ENCODE data around the gene C11orf97.
"Not testable (repeated sequence)": the region's sequence is repeated elsewhere in the genome, so short reads cannot be mapped to it uniquely, and the experiment has no call there.

Gene C11orf97

GRCh38 chr11:94525546-94526324 lies 13.5 kb downstream of the C11orf97 start:
- DNase-seq (ENCODE audit: low read depth) = peak; percentile 73

GRCh38 chr11:94526645-94527438 lies 14.6 kb downstream of the C11orf97 start:
- DNase-seq (ENCODE audit: low read depth) = no peak

- DNase-seq (ENCODE audit: low read depth) = no peak
These were observed 16.3 kb downstream of the C11orf97 start for GRCh38 chr11:94528551-94528950.

- DNase-seq (ENCODE audit: low read depth) = no peak
These were observed 19.9 kb downstream of the C11orf97 start for GRCh38 chr11:94532211-94532610.

GRCh38 chr11:94533206-94533605 lies 20.9 kb downstream of the C11orf97 start:
- no peak for DNase-seq (ENCODE audit: low read depth)

GRCh38 chr11:94533696-94534630 lies 21.7 kb downstream of the C11orf97 start:
- DNase-seq (ENCODE audit: low read depth) = no peak

- DNase-seq (ENCODE audit: low read depth) = no peak
These were observed 24.1 kb downstream of the C11orf97 start for GRCh38 chr11:94536386-94536785.

GRCh38 chr11:94537031-94537600 lies 24.9 kb downstream of the C11orf97 start:
- DNase-seq (ENCODE audit: low read depth) = peak; percentile 85

- DNase-seq (ENCODE audit: low read depth) = no peak
These were observed 27.2 kb downstream of the C11orf97 start for GRCh38 chr11:94539420-94539819.

GRCh38 chr11:94543695-94544645 lies 31.7 kb downstream of the C11orf97 start, which contains the start of gene FUT4:
FUT4 (plus strand) TSS chr11:94543921; CDS start chr11:94544134, 213 bp downstream.
- DNase-seq (ENCODE audit: low read depth) = peak; percentile 86

GRCh38 chr11:94544646-94545263 lies 32.5 kb downstream of the C11orf97 start:
- DNase-seq (ENCODE audit: low read depth) = peak; percentile 25

GRCh38 chr11:94545264-94546161 lies 33.3 kb downstream of the C11orf97 start:
- DNase-seq (ENCODE audit: low read depth) = no peak

- no peak for DNase-seq (ENCODE audit: low read depth)
These were observed 33.9 kb downstream of the C11orf97 start for GRCh38 chr11:94546162-94546470.

- DNase-seq (ENCODE audit: low read depth) = no peak
These were observed 34.6 kb downstream of the C11orf97 start for GRCh38 chr11:94546886-94547285.

GRCh38 chr11:94549146-94549545 lies 36.9 kb downstream of the C11orf97 start:
- DNase-seq (ENCODE audit: low read depth) = no peak

GRCh38 chr11:94550513-94550912 lies 38.3 kb downstream of the C11orf97 start:
- DNase-seq (ENCODE audit: low read depth) = no peak

- DNase-seq (ENCODE audit: low read depth) = peak; percentile 90
These were observed 41.7 kb downstream of the C11orf97 start for GRCh38 chr11:94553938-94554337.

- DNase-seq (ENCODE audit: low read depth) = not testable (repeated sequence)
These were observed 43.6 kb downstream of the C11orf97 start for GRCh38 chr11:94555752-94556329.

- DNase-seq (ENCODE audit: low read depth) = peak; percentile 49
These were observed 45.2 kb downstream of the C11orf97 start for GRCh38 chr11:94557421-94557820.
